ENCODE data around the gene TRIM3.

GRCh38 chr11:6403539-6403938, 70.2 kb downstream of the TRIM3 start:
- TF ChIP-seq CTCF (IDR thresholded peaks at IDR 0.05 in 2 of 3, conservative IDR thresholded peaks at IDR 0.05 in 1 of 3; ENCODE audit: borderline replicate concordance in 1 of 3, insufficient read depth in 1 of 3, low read depth in 2 of 3, low read length in 2 of 3) (no peak), POLR2A (IDR thresholded peaks at IDR 0.05; ENCODE audit: borderline replicate concordance, extremely low read depth, insufficient read depth, insufficient read length) (no peak)
